Effector memory CD4-positive, alpha-beta T cell (primary cell): ENCODE measurements around the gene SPECC1L.

ENCODE experiments used
- DNase-seq, 3 donors: peaks; one replicate each; pipeline ENCODE4 v3.0.0-alpha.2; 2020
- H3K27ac ChIP-seq: 2 replicates; pipeline ENCODE4 v1.7.0; 2013; ENCODE audit warnings: mild to moderate bottlenecking, low read length, moderate library complexity; ENCODE audit not compliant: insufficient read depth, poor library complexity, severe bottlenecking
- H3K27me3 ChIP-seq: replicated peaks from 2 replicates; pipeline ENCODE4 v1.7.0; 2013; ENCODE audit warnings: mild to moderate bottlenecking, low read length; ENCODE audit not compliant: insufficient read depth, control insufficient read depth, poor library complexity, severe bottlenecking
- H3K36me3 ChIP-seq: 2 replicates; pipeline ENCODE4 v1.7.0; 2013; ENCODE audit warnings: mild to moderate bottlenecking, low read length, moderate library complexity; ENCODE audit not compliant: control insufficient read depth, insufficient read depth
- H3K4me1 ChIP-seq: 2 replicates; pipeline ENCODE4 v1.7.0; 2013; ENCODE audit warnings: low read length, mild to moderate bottlenecking; ENCODE audit not compliant: control insufficient read depth, insufficient read depth, poor library complexity, severe bottlenecking
- H3K4me3 ChIP-seq: 2 replicates; pipeline ENCODE4 v1.7.0; 2013; ENCODE audit warnings: low read length, low read depth, mild to moderate bottlenecking; ENCODE audit not compliant: insufficient read depth, poor library complexity, severe bottlenecking
- H3K9me3 ChIP-seq: 2 replicates; pipeline ENCODE4 v1.7.0; 2013; ENCODE audit warnings: mild to moderate bottlenecking, low read length, moderate library complexity; ENCODE audit not compliant: control insufficient read depth

SPECC1L gene

GRCh38 chr22:24319451-24319850 is 48.8 kb downstream of the SPECC1L start:
- H3K27me3 ChIP-seq = no peaks in the 10 kb centered on the region
- H3K27ac ChIP-seq = no peak overlapping the region
- no peak overlapping the region for H3K4me3 ChIP-seq
- no peaks in the 10 kb centered on the region for H3K4me1 ChIP-seq
- H3K36me3 ChIP-seq = peaks cover 21% of the 10 kb centered on the region
- no peaks in the 10 kb centered on the region for H3K9me3 ChIP-seq
- DNase-seq = no peak

DNA sequence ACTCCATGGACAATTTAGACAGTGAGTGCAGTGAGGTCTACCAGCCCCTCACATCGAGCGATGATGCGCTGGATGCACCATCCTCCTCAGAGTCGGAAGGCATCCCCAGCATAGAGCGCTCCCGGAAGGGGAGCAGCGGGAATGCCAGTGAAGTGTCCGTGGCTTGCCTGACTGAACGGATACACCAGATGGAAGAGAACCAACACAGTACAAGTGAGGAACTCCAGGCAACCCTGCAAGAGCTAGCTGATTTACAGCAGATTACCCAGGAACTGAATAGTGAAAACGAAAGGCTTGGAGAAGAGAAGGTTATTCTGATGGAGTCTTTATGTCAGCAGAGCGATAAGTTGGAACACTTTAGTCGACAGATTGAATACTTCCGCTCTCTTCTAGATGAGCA is 51.4 kb downstream of the SPECC1L start:
- Histone ChIP-seq H3K36me3 (peaks cover 8% of the 10 kb centered on the region), H3K27me3 (no peaks in the 10 kb centered on the region), H3K4me1 (no peaks in the 10 kb centered on the region), H3K9me3 (no peaks in the 10 kb centered on the region), H3K27ac (no peak overlapping the region), H3K4me3 (no peak overlapping the region)
- no peak for DNase-seq

DNA sequence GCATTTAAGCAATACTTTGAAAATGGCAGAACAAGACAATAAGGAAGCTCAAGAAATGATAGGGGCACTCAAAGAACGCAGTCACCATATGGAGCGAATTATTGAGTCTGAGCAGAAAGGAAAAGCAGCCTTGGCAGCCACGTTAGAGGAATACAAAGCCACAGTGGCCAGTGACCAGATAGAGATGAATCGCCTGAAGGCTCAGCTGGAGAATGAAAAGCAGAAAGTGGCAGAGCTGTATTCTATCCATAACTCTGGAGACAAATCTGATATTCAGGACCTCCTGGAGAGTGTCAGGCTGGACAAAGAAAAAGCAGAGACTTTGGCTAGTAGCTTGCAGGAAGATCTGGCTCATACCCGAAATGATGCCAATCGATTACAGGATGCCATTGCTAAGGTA is 51.9 kb downstream of the SPECC1L start:
- Histone ChIP-seq H3K27me3 (no peaks in the 10 kb centered on the region), H3K36me3 (peaks cover 8% of the 10 kb centered on the region)

DNA sequence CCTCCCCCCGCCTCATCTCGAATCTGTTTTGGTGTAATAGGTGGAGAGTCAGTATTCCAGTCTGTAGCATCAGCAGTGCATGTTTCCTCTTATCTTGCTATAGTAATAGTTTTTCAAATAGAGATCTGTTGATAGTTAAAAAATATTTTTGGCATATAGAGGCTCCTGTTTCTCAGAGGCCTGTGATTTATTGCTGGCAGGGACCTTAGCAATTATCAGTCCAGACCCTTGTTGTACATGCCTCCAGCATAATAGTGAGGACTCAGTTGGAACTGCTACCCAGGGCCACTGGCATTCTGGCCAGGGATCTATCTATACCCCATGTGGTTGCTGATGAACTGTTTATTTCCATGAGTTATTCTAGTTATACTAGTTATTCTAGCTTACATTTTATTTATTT is 52.6 kb downstream of the SPECC1L start:
- Histone ChIP-seq H3K4me3 (no peak overlapping the region), H3K27me3 (no peaks in the 10 kb centered on the region), H3K9me3 (no peaks in the 10 kb centered on the region), H3K4me1 (no peaks in the 10 kb centered on the region), H3K27ac (no peak overlapping the region), H3K36me3 (peaks cover 8% of the 10 kb centered on the region)
- DNase-seq = no peak

More for the DNA sequence above, 51.9 kb downstream of the SPECC1L start:
- no peak overlapping the region for H3K4me3 ChIP-seq
- no peak for DNase-seq
- no peak overlapping the region for H3K27ac ChIP-seq
- H3K4me1 ChIP-seq = no peaks in the 10 kb centered on the region
- no peaks in the 10 kb centered on the region for H3K9me3 ChIP-seq

- Histone ChIP-seq H3K9me3 (no peaks in the 10 kb centered on the region), H3K27me3 (no peaks in the 10 kb centered on the region), H3K27ac (no peak overlapping the region), H3K4me3 (no peak overlapping the region), H3K36me3 (peaks cover 8% of the 10 kb centered on the region), H3K4me1 (no peaks in the 10 kb centered on the region)
- no peak for DNase-seq
Observed at GRCh38 chr22:24323695-24324094, 53.1 kb downstream of the SPECC1L start.

DNA sequence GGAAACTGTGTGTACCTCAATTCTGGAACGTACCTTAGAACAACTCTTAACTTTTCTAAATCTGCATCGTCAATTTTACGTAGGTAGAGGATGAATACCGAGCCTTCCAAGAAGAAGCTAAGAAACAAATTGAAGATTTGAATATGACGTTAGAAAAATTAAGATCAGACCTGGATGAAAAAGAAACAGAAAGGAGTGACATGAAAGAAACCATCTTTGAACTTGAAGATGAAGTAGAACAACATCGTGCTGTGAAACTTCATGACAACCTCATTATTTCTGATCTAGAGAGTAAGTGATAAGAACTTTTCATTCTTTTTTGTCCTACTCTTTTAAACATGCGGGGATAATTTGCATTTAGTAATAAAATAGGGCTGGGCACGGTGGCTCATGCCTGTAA is 53.5 kb downstream of the SPECC1L start:
- Histone ChIP-seq H3K4me1 (no peaks in the 10 kb centered on the region), H3K9me3 (no peaks in the 10 kb centered on the region), H3K4me3 (no peak overlapping the region), H3K27ac (no peak overlapping the region), H3K27me3 (no peaks in the 10 kb centered on the region), H3K36me3 (peaks cover 8% of the 10 kb centered on the region)
- DNase-seq = no peak

- Histone ChIP-seq H3K27ac (no peak overlapping the region), H3K9me3 (no peaks in the 10 kb centered on the region)
- no peak for DNase-seq
Observed at GRCh38 chr22:24325105-24325757, 54.6 kb downstream of the SPECC1L start.

DNA sequence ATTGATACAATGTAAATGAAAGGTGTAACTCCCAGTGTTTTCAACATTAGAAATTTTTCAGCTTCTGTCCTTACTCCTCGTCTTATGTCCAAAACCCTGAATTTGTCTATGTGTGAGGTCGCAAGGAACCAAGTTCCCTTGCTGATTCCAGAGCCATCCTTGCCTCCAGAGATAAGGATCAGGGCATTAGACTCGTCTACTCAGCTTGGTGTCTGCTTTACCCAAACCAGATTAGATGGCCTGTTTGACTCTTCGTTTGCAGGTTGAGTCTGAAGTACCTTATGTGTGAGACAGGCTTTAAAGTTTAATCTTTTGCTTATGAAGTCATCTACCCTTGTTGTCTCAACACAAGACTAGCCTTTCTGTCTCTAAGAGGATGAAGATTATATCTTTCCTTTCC is 55.6 kb downstream of the SPECC1L start:
- no peaks in the 10 kb centered on the region for H3K9me3 ChIP-seq
- peaks cover 16% of the 10 kb centered on the region for H3K36me3 ChIP-seq
- H3K27me3 ChIP-seq = no peaks in the 10 kb centered on the region
- no peak for DNase-seq
- H3K4me3 ChIP-seq = no peak overlapping the region
- no peaks in the 10 kb centered on the region for H3K4me1 ChIP-seq
- no peak overlapping the region for H3K27ac ChIP-seq

More at GRCh38 chr22:24325105-24325757, 54.6 kb downstream of the SPECC1L start:
- no peaks in the 10 kb centered on the region for H3K4me1 ChIP-seq
- peaks cover 7% of the 10 kb centered on the region for H3K36me3 ChIP-seq
- no peaks in the 10 kb centered on the region for H3K27me3 ChIP-seq
- no peak overlapping the region for H3K4me3 ChIP-seq

- H3K27me3 ChIP-seq = no peaks in the 10 kb centered on the region
- H3K36me3 ChIP-seq = peaks cover 12% of the 10 kb centered on the region
- H3K9me3 ChIP-seq = no peaks in the 10 kb centered on the region
- no peak overlapping the region for H3K4me3 ChIP-seq
- H3K27ac ChIP-seq = no peak overlapping the region
- H3K4me1 ChIP-seq = no peaks in the 10 kb centered on the region
- DNase-seq = no peak
Observed at GRCh38 chr22:24327832-24328231, 57.2 kb downstream of the SPECC1L start.

DNA sequence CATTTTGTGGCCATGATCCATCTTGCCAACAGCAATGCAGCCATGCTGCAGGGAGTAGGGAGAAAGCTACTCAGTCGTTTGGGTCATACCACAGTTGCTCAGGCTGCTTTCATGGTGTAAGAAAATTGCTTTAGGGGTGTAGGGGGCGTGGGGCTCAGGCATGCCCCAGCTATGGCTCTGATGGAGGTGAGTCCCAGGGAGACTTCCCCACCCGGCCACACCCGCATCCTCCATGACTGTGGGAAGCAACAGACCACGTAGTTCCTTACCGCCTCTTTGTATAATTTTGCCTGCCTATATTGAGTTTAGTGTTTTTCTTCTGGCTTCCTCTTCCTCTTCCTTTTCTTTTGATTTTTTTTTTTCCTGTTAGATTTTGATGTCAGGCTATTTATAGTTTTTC is 58.8 kb downstream of the SPECC1L start:
- no peaks in the 10 kb centered on the region for H3K27me3 ChIP-seq

More for the DNA sequence above, 58.8 kb downstream of the SPECC1L start:
- no peaks in the 10 kb centered on the region for H3K4me1 ChIP-seq
- no peaks in the 10 kb centered on the region for H3K9me3 ChIP-seq
- no peak for DNase-seq
- H3K36me3 ChIP-seq = peaks cover 18% of the 10 kb centered on the region
- H3K27ac ChIP-seq = no peak overlapping the region
- H3K4me3 ChIP-seq = no peak overlapping the region
